Measurements from ENCODE around the gene ZNF862. TPM values are rescaled to one million over a fixed set of nuclear protein-coding genes. Genes with fewer than 3 reads are reported as not detected.

Gene ZNF862
- total RNA-seq, 1 experiment from 2014 or later, result 2.8 TPM

DNA sequence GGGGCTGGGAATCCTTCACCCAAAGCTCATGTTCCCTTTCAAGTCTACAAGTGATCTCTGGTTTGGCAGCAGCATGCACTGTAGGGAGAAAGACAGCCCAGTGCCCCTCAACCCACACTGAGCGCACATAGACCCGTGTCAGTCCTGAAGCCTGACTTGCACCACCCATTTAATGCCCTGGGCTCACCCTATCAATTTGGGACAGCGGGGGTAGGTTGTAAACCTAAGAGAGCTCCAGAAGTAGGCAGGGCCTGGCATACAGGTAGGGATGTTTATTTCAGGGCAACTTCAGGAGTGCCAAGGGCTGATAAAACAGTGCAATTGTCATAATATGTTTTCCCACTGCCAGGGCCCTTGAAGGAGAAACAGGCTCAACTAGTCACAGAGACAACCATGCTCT is 32.1 kb downstream of the ZNF862 start:
- DNase-seq (ENCODE audit: low read depth), result no peak
- in situ Hi-C loops (cut with HindIII; ENCODE audit: low pct_unique_long_range_greater_than_20kb, low sequenced_read_pairs), result no loop called here

DNA sequence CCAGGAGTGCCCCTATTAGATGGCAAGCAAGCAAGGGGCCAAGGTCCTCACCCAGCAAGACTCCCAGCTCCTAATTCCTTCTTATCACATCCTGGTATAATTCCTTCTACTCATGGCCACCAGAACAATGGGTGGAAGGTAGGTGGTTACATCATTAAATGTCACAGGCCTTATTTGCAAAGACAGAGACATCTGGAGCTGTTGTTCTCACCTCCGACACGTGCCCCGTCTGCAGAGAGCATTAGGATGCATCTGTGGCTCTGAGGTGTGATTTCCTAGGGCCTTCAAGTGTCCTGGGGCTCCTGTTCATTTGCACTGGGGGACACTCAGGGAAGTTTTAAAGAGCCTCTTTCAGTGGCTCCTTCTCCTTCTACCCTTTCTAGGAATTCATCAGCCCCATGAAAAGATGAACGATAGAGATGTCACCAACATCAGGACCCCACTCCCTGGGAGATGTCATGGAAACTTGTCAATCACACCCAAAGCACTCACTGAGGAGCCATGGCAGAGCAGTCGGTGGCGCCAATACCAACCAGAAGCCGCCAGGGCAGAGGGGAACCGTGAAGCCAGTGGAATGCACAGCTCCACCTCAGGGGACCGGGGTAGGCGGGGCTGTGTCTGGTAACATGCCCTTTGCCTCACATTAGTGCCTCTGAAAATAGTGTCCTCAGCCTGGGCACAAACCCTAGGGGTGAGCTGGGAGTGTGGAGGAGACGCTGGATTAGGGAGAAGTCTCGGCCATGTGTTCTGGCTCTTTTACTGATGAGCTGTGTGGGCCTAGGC is 32.7 kb downstream of the ZNF862 start:
- in situ Hi-C loops (cut with HindIII; ENCODE audit: low pct_unique_long_range_greater_than_20kb, low sequenced_read_pairs), result no loop called here
- no peak for DNase-seq (ENCODE audit: low read depth)

DNA sequence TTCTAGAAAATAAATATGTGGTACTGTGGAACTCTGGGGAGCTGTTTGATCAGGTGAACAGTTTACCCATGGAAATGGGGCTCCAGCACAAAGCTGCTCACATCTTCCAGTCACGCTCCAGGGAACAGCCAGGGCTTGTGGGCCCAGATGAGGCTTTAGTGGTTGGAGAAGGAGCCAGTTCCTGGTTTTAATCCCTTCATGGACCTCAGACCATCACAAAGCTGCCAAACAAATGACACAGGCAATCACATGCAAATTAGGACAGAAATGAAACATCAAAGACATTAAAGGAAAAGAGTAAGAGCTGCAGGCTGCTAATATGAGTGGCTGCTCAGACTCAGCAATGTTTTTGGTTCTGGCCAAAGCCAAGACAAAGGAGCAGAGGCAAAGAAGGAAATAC is 33.4 kb downstream of the ZNF862 start:
- in situ Hi-C loops (cut with HindIII; ENCODE audit: low pct_unique_long_range_greater_than_20kb, low sequenced_read_pairs), result no loop called here
- peak; percentile 5 for DNase-seq (ENCODE audit: low read depth)

DNA sequence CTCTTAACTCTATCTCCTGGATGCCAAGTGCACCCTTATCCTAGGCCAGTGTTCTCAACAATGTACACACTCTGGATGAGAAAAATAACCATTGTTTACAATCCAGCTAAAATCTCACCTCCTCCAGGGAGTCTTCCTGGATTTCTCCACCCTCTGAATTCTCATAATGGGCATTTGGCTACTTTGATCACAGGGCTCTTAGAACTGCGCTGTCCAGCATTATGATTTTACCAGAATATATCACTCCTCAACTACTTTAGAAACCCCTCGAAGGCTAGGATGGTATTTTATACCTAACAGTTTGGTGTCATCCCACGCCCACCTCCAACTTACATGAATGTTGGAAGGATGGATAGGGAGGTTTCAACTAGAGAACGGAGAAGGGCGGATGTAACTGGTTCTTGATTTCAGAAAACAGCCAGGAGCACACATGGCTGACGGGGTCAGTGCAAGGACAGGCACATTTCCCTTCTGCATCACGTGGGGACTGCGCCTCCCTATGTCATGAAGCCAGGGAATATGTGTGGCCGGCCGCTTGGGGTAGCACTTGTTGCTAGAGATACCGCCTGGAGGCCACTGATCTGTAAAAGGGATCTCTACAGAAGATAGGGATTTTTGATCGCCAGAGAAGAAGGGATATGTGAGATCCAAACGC is 34.4 kb downstream of the ZNF862 start:
- peak; percentile 79 for DNase-seq (ENCODE audit: low read depth)

DNA sequence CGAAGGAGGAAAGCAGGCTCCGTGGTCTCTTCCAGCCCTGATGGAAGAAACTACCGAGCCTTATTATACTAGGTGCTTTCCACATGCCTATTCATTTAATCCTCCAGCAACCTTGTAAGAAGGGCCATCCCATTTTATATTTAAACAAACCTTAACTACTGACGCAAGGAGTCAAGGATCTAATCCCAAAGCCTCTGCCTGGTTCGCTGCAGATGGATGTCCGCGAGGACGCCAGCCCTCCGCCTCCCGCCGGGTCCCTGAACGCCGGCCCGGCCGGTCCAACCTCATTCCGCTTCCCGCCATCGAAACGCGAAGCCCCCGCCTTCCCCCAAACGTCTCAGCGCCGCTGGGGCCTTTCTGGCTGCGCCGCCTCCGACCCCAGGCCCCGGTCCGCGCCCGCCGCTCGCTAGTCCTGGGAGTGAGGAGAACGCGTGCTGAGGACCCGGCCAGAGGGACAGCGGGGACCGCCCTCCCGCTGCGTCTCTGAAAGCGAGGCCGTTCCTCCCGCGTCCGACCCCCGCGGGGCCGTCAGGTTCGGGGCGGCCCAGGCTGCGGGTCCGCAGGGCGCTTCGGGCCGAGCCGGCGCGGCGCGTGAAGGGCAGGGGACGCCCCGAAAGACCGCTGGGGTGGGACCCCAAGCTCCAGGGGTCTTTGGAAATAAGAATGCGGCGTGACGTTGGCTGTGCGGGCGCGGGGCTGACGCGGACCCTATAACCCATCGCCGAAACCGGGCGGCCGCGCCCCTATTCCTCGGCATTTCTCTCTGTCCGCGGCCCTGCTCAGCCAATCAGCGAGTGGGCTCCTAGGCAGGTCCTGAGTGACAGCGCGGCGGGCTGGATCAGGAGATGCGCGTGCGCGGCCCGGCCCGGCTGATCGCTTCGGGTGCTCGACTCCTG is 35.1 kb downstream of the ZNF862 start, which contains the start of gene ATP6V0E2:
Gene ATP6V0E2, plus strand, starts transcription at position 896 of the 896 bp plus-strand sequence. CDS start 97 bp downstream, outside the sequence.
- in situ Hi-C loops (cut with HindIII; ENCODE audit: low pct_unique_long_range_greater_than_20kb, low sequenced_read_pairs), result no loop called here
- DNase-seq (ENCODE audit: low read depth), result peak; percentile 84

More for the DNA sequence above, 34.4 kb downstream of the ZNF862 start:
- in situ Hi-C loops (cut with HindIII; ENCODE audit: low pct_unique_long_range_greater_than_20kb, low sequenced_read_pairs), result no loop called here

DNA sequence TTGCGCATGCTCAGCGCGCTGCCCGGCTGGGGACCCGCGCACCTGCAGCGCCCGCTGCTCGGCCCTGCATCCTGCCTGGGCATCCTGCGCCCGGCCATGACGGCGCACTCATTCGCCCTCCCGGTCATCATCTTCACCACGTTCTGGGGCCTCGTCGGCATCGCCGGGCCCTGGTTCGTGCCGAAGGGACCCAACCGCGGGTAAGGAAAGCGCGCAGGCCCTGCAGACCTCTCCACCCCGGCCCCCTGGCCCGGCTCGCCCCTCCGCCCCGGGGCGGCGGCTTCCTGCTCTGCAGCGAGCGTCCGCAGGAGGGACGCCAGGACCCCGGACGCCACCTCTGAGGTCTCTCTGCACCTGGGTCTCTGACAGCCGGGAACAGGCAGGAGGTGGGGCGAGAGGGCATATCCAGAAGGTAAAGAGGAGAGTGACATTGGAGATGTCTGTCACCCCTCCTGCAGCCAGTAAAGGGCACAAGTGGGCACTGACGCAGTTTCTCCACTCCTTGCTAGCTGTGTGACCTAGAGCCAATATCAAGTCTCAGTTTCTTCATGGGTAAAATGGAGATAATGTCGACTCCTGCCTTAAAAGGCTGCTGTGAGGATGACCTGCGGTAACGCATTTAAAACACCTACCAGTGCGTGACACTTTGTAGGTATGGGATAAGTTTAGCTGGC is 35.9 kb downstream of the ZNF862 start:
- in situ Hi-C loops (cut with HindIII; ENCODE audit: low pct_unique_long_range_greater_than_20kb, low sequenced_read_pairs), result no loop called here
- DNase-seq (ENCODE audit: low read depth), result no peak

DNA sequence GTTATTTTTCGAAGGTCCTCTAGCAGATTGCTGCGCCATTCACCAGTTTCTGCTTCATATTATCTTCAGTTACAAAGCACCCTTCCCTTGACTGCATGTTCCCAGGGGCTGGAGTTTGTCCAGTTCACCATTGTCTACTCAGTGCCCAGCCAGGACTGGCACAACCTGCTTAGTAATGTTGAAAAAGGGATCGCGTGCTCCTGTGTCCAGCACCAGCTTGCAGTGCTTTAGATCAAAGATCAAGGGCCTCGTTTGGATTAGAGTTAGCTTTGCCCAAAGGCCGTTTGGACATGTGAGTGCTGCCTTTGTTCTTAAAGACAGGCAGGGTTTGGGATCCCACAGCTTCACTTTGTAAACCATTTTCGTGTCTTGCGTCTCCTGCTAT is 36.5 kb downstream of the ZNF862 start:
- no peak for DNase-seq (ENCODE audit: low read depth)
- in situ Hi-C loops (cut with HindIII; ENCODE audit: low pct_unique_long_range_greater_than_20kb, low sequenced_read_pairs), result no loop called here

DNA sequence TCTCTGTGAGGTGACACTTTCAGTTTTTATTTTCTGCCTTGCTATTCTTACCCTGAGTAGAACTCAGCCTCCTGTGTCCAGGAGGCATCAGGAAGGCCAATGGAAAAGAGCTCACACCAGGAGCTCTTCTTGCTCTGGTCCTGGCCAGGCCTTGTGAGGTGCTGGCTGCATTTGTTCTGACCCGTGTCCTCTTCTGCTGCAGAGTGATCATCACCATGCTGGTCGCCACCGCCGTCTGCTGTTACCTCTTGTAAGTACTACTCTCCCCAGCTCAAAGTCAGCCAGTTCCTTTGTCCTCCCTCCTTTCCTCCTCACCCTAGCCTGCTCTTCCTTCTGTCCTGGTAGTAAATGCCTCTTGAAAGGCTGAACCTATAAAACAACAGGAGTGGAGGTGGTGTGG is 37.2 kb downstream of the ZNF862 start:
- no peak for DNase-seq (ENCODE audit: low read depth)
- in situ Hi-C loops (cut with HindIII; ENCODE audit: low pct_unique_long_range_greater_than_20kb, low sequenced_read_pairs), result no loop called here

DNA sequence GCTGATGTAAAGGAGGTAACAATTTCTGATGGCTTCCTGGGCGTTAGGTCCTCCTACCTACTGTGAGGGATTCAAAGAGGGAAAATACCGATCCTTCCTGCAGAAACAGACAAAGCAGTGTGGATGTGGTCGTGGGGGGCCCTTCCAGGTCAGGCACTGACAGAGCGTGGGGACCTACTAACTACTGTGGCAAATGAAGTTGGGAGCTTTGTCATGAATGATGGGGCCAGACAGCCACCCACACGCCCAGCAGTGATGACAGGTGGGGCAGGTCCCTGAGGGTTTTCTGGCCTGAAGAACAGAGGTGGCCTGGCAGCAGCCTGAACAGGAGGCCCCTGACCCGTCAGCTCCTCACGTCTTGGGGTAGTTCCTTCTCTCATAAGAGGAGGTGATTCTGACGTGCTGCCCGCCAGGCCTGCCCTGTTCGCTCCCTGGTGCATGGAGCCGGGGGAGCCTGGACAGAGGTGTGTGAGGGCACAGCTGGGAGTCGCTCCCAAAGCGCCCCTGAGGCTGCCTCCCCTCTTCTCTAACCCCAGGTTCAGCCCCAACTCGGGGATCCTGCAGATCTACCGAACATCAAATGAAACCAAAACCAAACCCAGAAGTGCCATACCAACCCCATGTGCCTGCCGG is 39.8 kb downstream of the ZNF862 start:
- in situ Hi-C loops (cut with HindIII; ENCODE audit: low pct_unique_long_range_greater_than_20kb, low sequenced_read_pairs), result no loop called here

DNA sequence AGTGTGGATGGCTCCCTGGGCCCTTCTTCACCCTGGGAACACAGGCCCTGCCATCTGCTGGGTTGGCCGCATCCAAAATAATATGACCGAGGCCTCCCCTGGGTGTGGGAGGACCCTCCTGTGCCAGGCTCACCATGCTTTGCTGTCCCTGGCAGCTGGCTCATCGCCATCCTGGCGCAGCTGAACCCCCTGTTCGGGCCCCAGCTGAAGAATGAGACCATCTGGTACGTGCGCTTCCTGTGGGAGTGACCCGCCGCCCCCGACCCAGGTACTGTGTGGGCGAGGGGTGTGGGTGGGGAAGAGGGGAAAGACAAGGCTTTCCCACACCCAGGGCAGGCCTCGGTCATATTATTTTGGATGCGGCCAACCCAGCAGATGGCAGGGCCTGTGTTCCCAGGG is 40.3 kb downstream of the ZNF862 start:
- in situ Hi-C loops (cut with HindIII; ENCODE audit: low pct_unique_long_range_greater_than_20kb, low sequenced_read_pairs), result no loop called here
- DNase-seq (ENCODE audit: low read depth), result no peak

More for the DNA sequence above, 39.8 kb downstream of the ZNF862 start:
- DNase-seq (ENCODE audit: low read depth), result no peak

DNA sequence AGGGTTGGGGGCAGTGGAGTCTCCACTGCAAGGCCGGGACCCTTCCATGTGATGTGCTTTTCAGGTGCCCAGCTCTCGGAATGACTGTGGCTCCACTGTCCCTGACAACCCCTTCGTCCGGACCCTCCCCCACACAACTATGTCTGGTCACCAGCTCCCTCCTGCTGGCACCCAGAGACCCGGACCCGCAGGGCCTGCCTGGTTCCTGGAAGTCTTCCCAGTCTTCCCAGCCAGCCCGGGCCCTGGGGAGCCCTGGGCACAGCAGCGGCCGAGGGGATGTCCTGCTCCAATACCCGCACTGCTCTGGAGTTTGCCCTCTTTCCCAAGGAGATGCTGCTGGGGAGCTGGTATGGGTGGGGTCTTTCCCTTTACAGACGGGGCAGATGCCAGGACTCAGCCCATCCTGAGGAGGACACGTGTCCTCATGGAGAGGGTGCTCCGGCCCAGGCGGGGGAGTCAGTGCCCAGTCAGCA is 41.1 kb downstream of the ZNF862 start:
- in situ Hi-C loops (cut with HindIII; ENCODE audit: low pct_unique_long_range_greater_than_20kb, low sequenced_read_pairs), result no loop called here
- DNase-seq (ENCODE audit: low read depth), result no peak

DNA sequence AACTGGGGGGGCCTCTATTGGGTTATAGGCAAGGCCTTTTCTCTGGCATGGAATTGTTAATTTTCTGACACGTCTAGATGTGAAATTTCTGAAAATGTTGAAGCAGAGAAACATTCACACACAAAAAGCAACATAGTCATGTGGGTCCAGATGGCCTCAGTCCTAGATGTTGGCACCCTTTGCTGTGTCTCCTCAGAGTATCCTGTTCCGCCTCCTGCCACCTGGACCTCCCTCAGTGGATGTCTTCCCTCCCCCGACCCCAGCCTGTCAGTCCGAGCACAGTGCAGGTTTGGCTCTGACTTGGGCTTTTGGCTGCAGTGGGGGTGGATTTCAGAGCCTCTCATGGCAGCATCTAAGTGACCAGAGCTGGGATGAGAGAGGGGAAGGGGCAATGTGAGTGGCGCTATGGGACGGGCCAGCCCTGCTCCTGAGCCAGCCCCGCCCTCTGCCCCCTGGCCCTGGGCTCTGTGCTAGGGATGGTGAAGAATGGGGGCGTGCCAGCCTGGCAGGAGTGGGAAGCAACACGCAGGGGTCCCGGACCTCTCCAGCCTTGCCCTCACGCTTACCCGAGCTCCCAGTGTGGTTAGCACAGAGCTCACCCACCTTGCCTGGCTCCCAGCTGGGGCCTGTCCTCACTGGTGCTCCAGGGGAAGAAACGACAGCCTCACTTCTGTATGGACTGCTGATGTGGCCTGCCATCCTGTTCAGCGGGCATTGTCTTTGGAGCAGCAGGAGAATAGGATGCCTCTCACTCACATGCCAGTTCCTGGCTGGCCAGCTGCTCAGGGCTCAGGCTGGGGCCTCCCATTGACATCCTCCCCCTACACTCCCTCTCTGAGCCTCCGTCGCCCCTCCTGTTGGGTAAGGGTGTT is 41.8 kb downstream of the ZNF862 start:
- DNase-seq (ENCODE audit: low read depth), result no peak
- in situ Hi-C loops (cut with HindIII; ENCODE audit: low pct_unique_long_range_greater_than_20kb, low sequenced_read_pairs), result no loop called here

DNA sequence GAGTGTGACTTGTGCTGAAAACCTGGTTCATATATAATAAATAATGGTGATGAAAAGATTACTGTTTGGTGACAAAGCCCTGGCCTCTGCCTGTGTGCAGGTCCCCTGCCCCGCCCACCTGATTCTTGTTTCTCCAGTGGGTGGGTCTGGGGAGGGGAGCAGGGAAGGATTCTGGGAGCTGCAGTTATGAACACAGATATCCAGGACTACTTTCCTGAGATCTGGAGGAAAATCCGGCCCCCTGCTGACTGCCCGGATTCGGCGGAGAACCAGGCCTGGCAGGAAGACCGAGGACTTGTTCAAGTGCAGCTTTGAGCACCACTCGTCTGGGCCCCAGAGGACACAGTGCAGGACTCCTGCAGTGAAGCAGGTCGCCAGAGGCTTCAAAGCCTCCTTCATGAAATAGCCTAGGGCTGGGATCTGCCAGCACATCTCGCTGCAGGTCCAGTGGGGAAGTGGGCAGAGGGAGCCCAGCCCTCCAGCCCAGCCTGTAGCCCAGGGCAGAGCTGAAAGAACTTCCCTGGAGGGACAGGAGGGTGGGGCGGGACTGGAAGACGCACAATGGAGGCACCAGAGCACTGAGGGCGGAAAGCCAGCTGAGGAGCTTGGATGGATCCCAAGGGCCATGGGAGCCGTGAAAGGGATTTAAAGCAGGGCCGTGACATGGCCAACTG is 42.6 kb downstream of the ZNF862 start:
- DNase-seq (ENCODE audit: low read depth), result no peak

DNA sequence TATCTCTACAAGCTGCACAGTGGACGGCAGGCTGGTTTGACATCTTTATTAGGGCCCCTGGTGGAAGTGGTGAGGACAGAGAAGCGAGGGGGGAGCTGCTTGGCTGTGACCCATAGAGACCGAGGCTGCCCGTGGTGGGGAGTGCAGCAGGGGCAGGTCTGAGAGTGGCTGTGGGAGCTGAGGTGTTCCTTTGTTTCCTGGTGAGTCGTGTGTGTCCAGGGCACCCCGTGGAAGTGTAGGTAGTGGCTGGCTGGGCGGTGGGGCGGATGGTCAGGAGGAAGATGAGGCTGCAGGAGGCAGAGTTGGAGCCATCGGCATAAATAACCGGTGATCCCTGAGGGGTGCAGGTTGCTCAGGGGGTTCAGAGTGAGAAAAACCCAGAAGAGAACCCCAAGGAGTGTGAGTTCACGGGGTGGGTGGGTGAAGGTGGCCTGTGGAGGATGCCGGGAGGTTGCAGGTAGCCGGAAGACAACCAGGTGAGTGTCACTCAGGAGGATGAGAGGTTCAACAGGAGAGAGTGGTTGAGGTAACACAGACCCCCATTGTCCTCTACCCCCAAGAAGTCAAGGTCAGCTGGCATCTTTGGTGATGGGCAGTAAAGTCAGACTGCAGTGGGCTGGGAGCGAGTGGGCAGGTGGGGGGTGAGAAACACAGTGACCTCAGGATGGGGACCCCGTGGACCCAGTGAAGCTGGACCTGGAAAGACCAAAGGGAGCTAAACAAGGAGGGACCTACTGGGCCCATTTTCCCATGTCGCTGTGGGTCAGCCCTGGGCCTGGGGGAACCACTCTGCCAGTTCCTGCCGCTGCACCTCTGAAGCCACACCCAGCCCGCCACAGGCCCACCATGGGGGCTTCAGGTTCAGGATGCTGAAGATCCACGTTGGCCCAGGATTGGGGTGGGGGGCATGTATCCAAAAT is 43.4 kb downstream of the ZNF862 start:
- DNase-seq (ENCODE audit: low read depth), result no peak
- in situ Hi-C loops (cut with HindIII; ENCODE audit: low pct_unique_long_range_greater_than_20kb, low sequenced_read_pairs), result no loop called here

More for the DNA sequence above, 42.6 kb downstream of the ZNF862 start:
- in situ Hi-C loops (cut with HindIII; ENCODE audit: low pct_unique_long_range_greater_than_20kb, low sequenced_read_pairs), result no loop called here

DNA sequence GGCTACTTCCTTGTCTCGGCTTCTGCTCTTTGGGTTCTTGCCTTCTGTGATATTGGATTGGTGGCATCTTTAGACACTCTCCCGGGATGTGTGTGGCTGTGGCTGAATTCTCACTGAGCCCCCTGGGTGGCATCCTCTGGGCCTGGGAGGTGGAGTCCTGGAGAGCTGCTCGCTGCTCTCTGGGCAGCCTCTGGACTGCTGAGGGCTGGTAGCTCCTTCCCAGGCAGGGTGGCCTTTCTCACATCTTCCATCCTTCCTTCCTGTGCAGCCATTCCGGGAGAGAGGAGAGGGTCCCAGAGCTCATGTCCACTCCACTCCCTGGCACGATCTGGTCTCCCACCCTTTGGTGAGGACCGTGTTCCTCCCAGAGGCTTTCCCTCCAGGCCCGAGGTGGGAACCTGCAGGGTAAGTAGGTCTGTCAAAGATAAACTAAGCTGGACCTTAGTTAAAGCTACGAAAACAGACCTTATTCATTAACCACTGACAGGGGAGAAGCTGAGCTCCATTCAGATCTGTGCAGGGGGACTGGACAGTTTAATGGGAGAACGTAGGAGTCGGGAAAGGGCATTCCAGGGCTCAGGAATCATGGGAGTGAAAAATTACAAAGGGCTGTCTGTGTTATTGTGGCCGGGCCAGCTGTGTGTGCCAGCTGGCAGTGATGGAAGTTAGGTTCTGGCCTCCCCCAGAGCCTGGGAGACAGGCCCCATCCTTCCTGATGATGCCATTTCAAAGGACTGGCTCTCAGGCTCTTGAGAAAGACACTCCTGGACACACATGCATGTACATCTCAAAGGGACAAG is 44.3 kb downstream of the ZNF862 start:
- in situ Hi-C loops (cut with HindIII; ENCODE audit: low pct_unique_long_range_greater_than_20kb, low sequenced_read_pairs), result no loop called here
- no peak for DNase-seq (ENCODE audit: low read depth)
